ENCODE results near the gene TLE3. TPM values are rescaled to one million over a fixed set of nuclear protein-coding genes. Genes with fewer than 3 reads are reported as not detected.
A peak's percentile ranks its signal among the peaks of the same experiment; 100 is the strongest.
"Not testable (repeated sequence)": the region's sequence is repeated elsewhere in the genome, so short reads cannot be mapped to it uniquely, and the experiment has no call there.

The TLE3 gene
- total and polyA plus RNA-seq, 3 experiments from 2014 or later: 19.4 to 76.5 (median 73.1) TPM

DNA sequence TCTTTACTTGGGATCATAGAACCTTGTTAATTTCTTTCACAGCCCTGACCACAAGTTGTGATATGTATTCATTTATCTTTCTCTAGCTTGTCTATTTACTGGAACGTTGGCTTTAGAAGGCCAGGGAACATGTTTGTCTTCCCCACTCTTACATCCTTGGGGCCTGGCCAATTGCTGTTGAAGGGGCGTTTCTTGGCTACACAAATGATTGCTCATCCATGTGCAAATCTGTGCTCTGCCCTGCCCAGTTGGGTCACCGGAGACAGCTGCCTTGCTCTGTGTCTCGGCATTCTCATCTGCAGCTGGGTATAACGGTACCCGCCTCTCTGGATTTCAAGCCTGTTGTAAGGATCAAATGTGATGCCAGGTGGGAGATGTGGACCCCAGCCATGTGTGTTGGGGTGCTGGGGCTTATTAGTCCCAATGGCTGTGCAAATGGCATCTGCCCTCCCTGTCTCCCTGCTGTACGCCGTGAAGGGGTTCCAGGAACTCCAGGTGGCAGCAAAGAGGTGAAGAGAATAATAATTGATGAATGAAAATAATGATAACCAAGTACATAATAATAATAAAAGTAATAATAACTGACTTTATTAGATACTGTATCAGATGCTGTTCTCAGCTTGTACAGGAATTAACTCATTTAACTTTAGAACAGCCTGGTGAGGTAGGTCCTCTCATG, 24.0 kb upstream of the TLE3 start:
- Mint-ChIP-seq H3K4me3 (no peak overlapping the region), H3K9me3 (no peaks in the 10 kb centered on the region), H3K27ac (no peak overlapping the region), H3K36me3 (no peaks in the 10 kb centered on the region), H3K4me1 (no peaks in the 10 kb centered on the region), H3K27me3 (peaks cover 4 to 6% of the 10 kb centered on the region in 2 donors)
- Histone ChIP-seq H3K36me3 (ENCODE audit: insufficient read depth, low read length) (no peaks in the 10 kb centered on the region), H3K4me3 (ENCODE audit: low read length) (no peak overlapping the region), H3K9me3 (ENCODE audit: low read length) (no peaks in the 10 kb centered on the region), H3K27ac (ENCODE audit: low read depth, low read length) (no peak overlapping the region), H3K27me3 (ENCODE audit: insufficient read depth, low read length, poor library complexity, severe bottlenecking) (no peaks in the 10 kb centered on the region), H3K4me1 (ENCODE audit: insufficient read depth, low read length) (no peaks in the 10 kb centered on the region)
- POLR2A ChIA-PET: no interaction called here
- CTCF ChIA-PET: no interaction called here
- no peak for DNase-seq

DNA sequence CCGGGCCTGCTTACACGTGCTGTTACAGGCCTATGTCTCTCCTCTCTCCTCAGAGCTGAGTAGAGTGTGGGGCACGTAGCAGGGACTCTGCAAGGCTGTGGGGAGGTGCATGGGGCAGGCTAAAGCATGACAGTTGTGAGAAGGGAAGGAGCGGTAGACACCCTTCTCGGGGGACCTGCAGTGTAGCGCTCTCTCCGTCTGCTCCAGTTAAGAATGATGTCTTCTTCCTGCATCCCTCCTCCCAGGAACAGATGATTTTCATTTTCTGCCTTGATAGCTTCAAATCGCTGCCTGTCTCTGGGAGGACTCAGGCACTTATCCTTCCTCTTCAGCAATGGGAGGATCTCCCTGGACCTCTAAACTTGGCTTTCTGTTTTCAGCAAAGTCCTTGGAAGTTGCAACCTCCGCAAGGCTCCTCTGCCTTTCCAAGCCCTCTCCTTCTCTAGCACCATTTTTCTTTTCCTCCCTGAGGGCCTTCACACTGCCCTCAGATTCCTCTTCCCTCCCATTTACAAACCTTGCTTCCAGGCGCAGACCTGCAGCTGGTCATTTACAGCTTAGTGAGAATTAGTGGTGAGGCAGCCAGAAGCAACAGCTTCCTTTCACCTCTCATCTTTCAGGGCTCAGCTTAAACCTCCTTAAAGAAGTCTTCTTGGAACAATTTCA, 23.4 kb upstream of the TLE3 start:
- Histone ChIP-seq H3K9me3 (ENCODE audit: low read length) (no peaks in the 10 kb centered on the region), H3K4me1 (ENCODE audit: insufficient read depth, low read length) (no peaks in the 10 kb centered on the region), H3K27ac (ENCODE audit: low read depth, low read length) (no peak overlapping the region), H3K4me3 (ENCODE audit: low read length) (no peak overlapping the region), H3K36me3 (ENCODE audit: insufficient read depth, low read length) (no peaks in the 10 kb centered on the region), H3K27me3 (ENCODE audit: insufficient read depth, low read length, poor library complexity, severe bottlenecking) (no peaks in the 10 kb centered on the region)
- POLR2A ChIA-PET: no interaction called here
- CTCF ChIA-PET: no interaction called here
- H3K4me3 Mint-ChIP-seq: no peak overlapping the region
- H3K27me3 Mint-ChIP-seq: peaks cover 4 to 6% of the 10 kb centered on the region in 2 donors
- no peaks in the 10 kb centered on the region for H3K4me1 Mint-ChIP-seq
- H3K9me3 Mint-ChIP-seq: no peaks in the 10 kb centered on the region
- no peak for DNase-seq
- no peak overlapping the region for H3K27ac Mint-ChIP-seq
- H3K36me3 Mint-ChIP-seq: no peaks in the 10 kb centered on the region

DNA sequence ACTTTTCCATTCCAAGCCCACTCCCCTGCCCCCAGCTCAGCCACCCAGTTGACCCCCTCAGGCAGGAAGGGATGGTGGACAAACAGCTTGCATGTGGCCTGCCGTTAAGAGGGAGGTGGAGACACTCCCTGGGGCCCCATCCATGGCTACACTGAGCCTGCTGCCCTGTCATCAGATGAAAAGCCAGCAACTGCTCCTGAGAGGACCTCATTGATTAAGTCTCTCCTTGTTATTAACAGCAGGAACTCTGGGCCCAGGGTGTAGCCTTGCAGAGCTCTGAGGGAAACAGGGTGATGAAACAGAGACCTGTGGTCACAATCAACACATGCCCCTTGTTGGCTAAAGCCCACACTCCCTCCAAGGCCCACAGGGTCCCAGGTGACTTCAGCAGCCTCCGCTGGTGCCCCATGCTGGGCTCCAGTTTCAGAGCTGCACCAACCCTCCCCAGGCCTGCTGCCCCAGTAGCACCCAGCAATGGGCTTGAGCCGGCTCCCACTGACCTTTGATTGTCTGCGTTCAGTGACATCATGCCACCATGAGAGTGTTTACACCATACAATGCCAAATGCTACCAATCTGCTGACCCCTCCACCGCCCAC, 22.3 kb upstream of the TLE3 start:
- Mint-ChIP-seq H3K9me3 (no peaks in the 10 kb centered on the region), H3K27me3 (peaks cover 7 to 9% of the 10 kb centered on the region in 2 donors), H3K27ac (no peak overlapping the region), H3K4me1 (no peaks in the 10 kb centered on the region), H3K36me3 (no peaks in the 10 kb centered on the region), H3K4me3 (no peak overlapping the region)
- DNase-seq: no peak
- Histone ChIP-seq H3K27me3 (ENCODE audit: insufficient read depth, low read length, poor library complexity, severe bottlenecking) (no peaks in the 10 kb centered on the region), H3K4me1 (ENCODE audit: insufficient read depth, low read length) (no peaks in the 10 kb centered on the region), H3K4me3 (ENCODE audit: low read length) (no peak overlapping the region), H3K27ac (ENCODE audit: low read depth, low read length) (no peak overlapping the region), H3K36me3 (ENCODE audit: insufficient read depth, low read length) (no peaks in the 10 kb centered on the region), H3K9me3 (ENCODE audit: low read length) (no peaks in the 10 kb centered on the region)
- ChIA-PET POLR2A (interaction anchor here (0.5 kb wide), 1 partner anchor 261 kb away, joined by 3 read pairs; no protein-coding TSS in a partner anchor), CTCF (no interaction called here)

DNA sequence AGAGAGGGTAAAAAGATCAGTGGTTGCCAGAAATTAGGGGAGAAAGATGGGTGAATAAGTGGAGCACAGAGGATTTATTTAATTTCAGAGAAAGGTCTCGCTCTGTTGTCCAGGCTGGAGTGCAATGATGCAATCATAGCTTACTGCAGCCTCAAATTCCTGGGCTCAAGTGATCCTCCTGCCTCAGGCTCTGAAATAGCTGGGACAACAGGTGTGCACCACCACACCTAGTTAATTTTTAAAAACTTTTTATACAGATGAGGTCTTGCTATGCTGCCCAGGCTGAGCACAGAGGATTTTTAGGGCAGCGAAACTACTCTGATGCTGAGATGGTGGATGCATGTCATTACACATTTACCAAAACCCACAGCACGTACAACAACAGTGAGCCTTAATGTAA, 20.9 kb upstream of the TLE3 start:
- H3K9me3 Mint-ChIP-seq: no peaks in the 10 kb centered on the region
- H3K4me1 Mint-ChIP-seq: no peaks in the 10 kb centered on the region
- CTCF ChIA-PET: no interaction called here

DNA sequence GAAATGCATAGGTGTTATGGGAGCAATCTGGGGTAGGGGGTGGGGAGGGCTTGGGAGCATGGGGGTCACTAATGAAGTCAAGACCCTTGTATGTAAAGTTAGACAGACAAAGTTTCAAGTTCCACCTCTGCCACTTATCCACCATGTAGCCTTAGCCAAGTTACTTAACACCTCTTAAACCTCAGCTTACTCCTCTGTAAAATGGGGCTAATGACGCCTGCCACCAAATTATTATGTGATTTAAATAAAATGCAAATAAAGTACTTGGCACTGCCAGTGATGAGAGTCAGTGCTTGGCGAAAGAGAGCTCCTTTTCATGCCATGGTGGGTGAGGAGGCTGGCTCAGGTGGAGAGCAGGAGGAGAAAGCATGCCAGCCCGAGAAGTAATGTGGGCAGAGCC, 18.6 kb upstream of the TLE3 start:
- no peaks in the 10 kb centered on the region for H3K9me3 Mint-ChIP-seq
- Histone ChIP-seq H3K4me3 (ENCODE audit: low read length) (no peak overlapping the region), H3K27ac (ENCODE audit: low read depth, low read length) (no peak overlapping the region), H3K36me3 (ENCODE audit: insufficient read depth, low read length) (no peaks in the 10 kb centered on the region), H3K4me1 (ENCODE audit: insufficient read depth, low read length) (no peaks in the 10 kb centered on the region), H3K27me3 (ENCODE audit: insufficient read depth, low read length, poor library complexity, severe bottlenecking) (no peaks in the 10 kb centered on the region), H3K9me3 (ENCODE audit: low read length) (no peaks in the 10 kb centered on the region)
- H3K36me3 Mint-ChIP-seq: no peaks in the 10 kb centered on the region
- no peaks in the 10 kb centered on the region for H3K4me1 Mint-ChIP-seq
- ChIA-PET CTCF (interaction anchor here (1.3 kb wide), 1 partner anchor 19 kb away, joined by 3 read pairs; the partner anchor contains the start of gene TLE3), POLR2A (no interaction called here)
- DNase-seq: no peak
- peaks cover 12 to 19% of the 10 kb centered on the region in 2 donors for H3K27me3 Mint-ChIP-seq
- H3K27ac Mint-ChIP-seq: no peak overlapping the region
- H3K4me3 Mint-ChIP-seq: no peak overlapping the region

More for the DNA sequence above, 20.9 kb upstream of the TLE3 start:
- no peaks in the 10 kb centered on the region for H3K36me3 ChIP-seq (ENCODE audit: insufficient read depth, low read length)
- no peak for DNase-seq
- Mint-ChIP-seq H3K27me3 (peaks cover 14 to 15% of the 10 kb centered on the region in 2 donors), H3K27ac (no peak overlapping the region), H3K36me3 (no peaks in the 10 kb centered on the region), H3K4me3 (no peak overlapping the region)
- POLR2A ChIA-PET: no interaction called here
- no peaks in the 10 kb centered on the region for H3K4me1 ChIP-seq (ENCODE audit: insufficient read depth, low read length)
- no peak overlapping the region for H3K27ac ChIP-seq (ENCODE audit: low read depth, low read length)
- H3K9me3 ChIP-seq (ENCODE audit: low read length): no peaks in the 10 kb centered on the region
- no peaks in the 10 kb centered on the region for H3K27me3 ChIP-seq (ENCODE audit: insufficient read depth, low read length, poor library complexity, severe bottlenecking)
- no peak overlapping the region for H3K4me3 ChIP-seq (ENCODE audit: low read length)

DNA sequence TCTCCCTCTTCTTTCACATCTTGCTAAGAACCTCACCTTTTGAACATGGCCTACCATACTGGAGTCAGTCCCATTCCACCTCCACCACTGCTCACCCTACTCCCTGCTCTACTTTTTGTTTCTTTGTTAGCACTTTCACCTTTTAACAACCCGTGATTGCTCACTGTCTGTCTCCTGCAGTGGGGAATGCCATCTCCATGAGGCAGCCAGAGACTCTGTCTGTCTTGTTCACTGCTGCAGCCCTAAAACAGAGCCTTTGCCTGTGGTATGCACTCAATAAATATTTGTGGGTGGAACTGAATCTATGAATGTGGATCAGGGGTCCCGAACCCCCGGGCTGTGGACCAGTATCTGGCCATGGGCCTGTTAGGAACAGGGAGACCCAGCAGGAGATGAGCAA, 16.5 kb upstream of the TLE3 start:
- no peaks in the 10 kb centered on the region for H3K27me3 ChIP-seq (ENCODE audit: insufficient read depth, low read length, poor library complexity, severe bottlenecking)
- Mint-ChIP-seq H3K27me3 (peaks cover 12 to 19% of the 10 kb centered on the region in 2 donors), H3K4me1 (no peaks in the 10 kb centered on the region), H3K27ac (no peak overlapping the region), H3K9me3 (no peaks in the 10 kb centered on the region), H3K36me3 (no peaks in the 10 kb centered on the region), H3K4me3 (no peak overlapping the region)
- POLR2A ChIA-PET: no interaction called here
- no peak overlapping the region for H3K27ac ChIP-seq (ENCODE audit: low read depth, low read length)
- H3K9me3 ChIP-seq (ENCODE audit: low read length): no peaks in the 10 kb centered on the region
- no peaks in the 10 kb centered on the region for H3K4me1 ChIP-seq (ENCODE audit: insufficient read depth, low read length)
- CTCF ChIA-PET: no interaction called here
- no peaks in the 10 kb centered on the region for H3K36me3 ChIP-seq (ENCODE audit: insufficient read depth, low read length)
- DNase-seq: no peak
- H3K4me3 ChIP-seq (ENCODE audit: low read length): no peak overlapping the region

DNA sequence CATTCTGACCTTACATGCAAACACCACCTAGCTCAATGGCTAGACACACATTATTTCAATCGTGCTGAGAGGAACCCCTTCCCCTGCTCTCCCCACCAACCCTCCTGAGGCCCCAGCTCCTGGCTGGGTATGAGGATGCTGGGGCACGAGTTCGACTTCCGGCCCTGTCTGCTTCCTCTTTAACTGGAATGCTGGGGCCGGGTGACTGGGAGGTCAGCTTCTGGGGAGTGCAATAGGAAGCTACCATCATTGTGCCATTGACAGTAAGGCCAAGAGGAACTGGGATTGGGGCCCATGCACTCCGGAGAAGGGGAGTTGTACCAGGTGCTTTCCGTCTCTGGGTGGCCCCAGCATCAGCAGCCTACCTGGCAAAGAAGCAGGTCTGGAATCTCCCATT, 15.6 kb upstream of the TLE3 start:
- no peak overlapping the region for H3K4me3 Mint-ChIP-seq
- no peaks in the 10 kb centered on the region for H3K4me1 Mint-ChIP-seq
- Histone ChIP-seq H3K27ac (ENCODE audit: low read depth, low read length) (no peak overlapping the region), H3K4me3 (ENCODE audit: low read length) (no peak overlapping the region), H3K4me1 (ENCODE audit: insufficient read depth, low read length) (no peaks in the 10 kb centered on the region), H3K36me3 (ENCODE audit: insufficient read depth, low read length) (no peaks in the 10 kb centered on the region), H3K9me3 (ENCODE audit: low read length) (no peaks in the 10 kb centered on the region), H3K27me3 (ENCODE audit: insufficient read depth, low read length, poor library complexity, severe bottlenecking) (no peaks in the 10 kb centered on the region)
- no peaks in the 10 kb centered on the region for H3K9me3 Mint-ChIP-seq
- no peaks in the 10 kb centered on the region for H3K36me3 Mint-ChIP-seq
- POLR2A ChIA-PET: no interaction called here
- H3K27ac Mint-ChIP-seq: peak overlapping the region in 1 of 8 donors; percentile 58
- CTCF ChIA-PET: no interaction called here
- DNase-seq: no peak
- H3K27me3 Mint-ChIP-seq: peaks cover 12 to 19% of the 10 kb centered on the region in 2 donors

DNA sequence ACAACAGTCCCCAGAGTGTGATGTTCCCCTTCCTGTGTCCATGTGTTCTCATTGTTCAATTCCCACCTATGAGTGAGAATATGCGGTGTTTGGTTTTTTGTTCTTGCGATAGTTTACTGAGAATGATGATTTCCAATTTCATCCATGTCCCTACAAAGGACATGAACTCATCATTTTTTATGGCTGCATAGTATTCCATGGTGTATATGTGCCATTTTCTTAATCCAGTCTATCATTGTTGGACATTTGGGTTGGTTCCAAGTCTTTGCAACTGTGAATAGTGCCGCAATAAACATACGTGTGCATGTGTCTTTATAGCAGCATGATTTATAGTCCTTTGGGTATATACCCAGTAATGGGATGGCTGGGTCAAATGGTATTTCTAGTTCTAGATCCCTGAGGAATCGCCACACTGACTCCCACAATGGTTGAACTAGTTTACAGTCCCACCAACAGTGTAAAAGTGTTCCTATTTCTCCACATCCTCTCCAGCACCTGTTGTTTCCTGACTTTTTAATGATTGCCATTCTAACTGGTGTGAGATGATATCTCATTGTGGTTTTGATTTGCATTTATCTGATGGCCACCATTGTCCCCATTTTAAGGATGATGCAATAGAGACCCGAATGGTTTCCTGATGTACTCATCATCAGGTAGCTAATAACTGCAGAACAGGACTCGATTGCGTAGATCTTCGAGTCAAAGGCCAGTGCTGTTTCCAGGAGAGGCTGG, 15.0 kb upstream of the TLE3 start:
- H3K4me1 ChIP-seq (ENCODE audit: insufficient read depth, low read length); H3K27ac ChIP-seq (ENCODE audit: low read depth, low read length); H3K36me3 Mint-ChIP-seq; H3K4me3 Mint-ChIP-seq; H3K4me3 ChIP-seq (ENCODE audit: low read length); H3K36me3 ChIP-seq (ENCODE audit: insufficient read depth, low read length); H3K4me1 Mint-ChIP-seq; POLR2A ChIA-PET; H3K9me3 Mint-ChIP-seq; CTCF ChIA-PET; H3K27me3 ChIP-seq (ENCODE audit: insufficient read depth, low read length, poor library complexity, severe bottlenecking); H3K9me3 ChIP-seq (ENCODE audit: low read length); H3K27ac Mint-ChIP-seq; DNase-seq: not testable (repeated sequence)
- H3K27me3 Mint-ChIP-seq: peaks cover 12 to 19% of the 10 kb centered on the region in 2 donors
